ENCODE results near the gene LYPLA2. TPM values are rescaled to one million over a fixed set of nuclear protein-coding genes. Genes with fewer than 3 reads are reported as not detected.
"Not testable (repeated sequence)": the region's sequence is repeated elsewhere in the genome, so short reads cannot be mapped to it uniquely, and the experiment has no call there.

LYPLA2 gene
- total RNA-seq, 1 donor from 2014 or later: 32.1 TPM

- DNase-seq (ENCODE audit: missing footprints) (no peak), ATAC-seq (no peak)
- intact Hi-C loops (cut with DNase I): no loop called here
Observed at GRCh38 chr1:23774174-23774880, 16.6 kb upstream of the LYPLA2 start.

GRCh38 chr1:23776217-23776616, 14.7 kb upstream of the LYPLA2 start:
- intact Hi-C loops (cut with DNase I): no loop called here
- ATAC-seq (no peak), DNase-seq (ENCODE audit: missing footprints) (no peak)

- intact Hi-C loops (cut with DNase I): loop anchor here (1.0 kb wide), 1 partner anchor 142 kb away; no protein-coding TSS in a partner anchor
- ATAC-seq (peak; percentile 87), DNase-seq (ENCODE audit: missing footprints) (peak; percentile 92)
Observed at GRCh38 chr1:23777979-23778814, 12.7 kb upstream of the LYPLA2 start, which contains the start of gene PITHD1. Gene PITHD1 (plus strand): TSS chr1:23778418. CDS start chr1:23778516, 98 bp downstream.

DNA sequence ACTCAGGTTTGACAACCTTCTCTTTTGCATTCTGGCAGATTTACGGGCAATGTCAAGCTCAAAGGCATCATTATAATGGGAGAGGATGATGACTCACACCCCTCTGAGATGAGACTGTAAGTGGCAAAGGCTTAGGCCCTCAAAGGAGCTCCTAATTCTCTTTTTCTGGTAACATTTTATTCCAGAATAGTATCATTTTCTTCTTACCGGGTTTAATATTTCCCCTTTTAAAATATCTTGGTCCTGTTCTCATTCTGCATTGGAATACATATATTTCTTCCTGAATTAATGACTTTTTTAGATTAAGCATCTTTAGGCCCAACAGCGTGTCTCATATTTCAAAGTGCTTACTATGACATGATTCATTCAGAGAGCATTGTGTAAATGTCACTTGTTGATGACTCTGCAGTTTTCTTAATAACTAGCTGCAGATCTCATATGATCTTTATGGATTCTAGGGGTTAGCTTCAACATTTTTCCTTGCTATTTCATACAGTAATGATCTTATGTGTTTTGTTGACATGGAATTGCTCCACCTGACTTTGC, 11.0 kb upstream of the LYPLA2 start:
- intact Hi-C loops (cut with DNase I): no loop called here
- no peak for DNase-seq (ENCODE audit: missing footprints)

GRCh38 chr1:23783141-23783540, 7.8 kb upstream of the LYPLA2 start:
- intact Hi-C loops (cut with DNase I); ATAC-seq: not testable (repeated sequence)

More for the DNA sequence above, 11.0 kb upstream of the LYPLA2 start:
- ATAC-seq: no peak

GRCh38 chr1:23784846-23785245, 6.1 kb upstream of the LYPLA2 start:
- intact Hi-C loops (cut with DNase I): no loop called here
- DNase-seq (ENCODE audit: missing footprints): no peak
- ATAC-seq: no peak

More at GRCh38 chr1:23783141-23783540, 7.8 kb upstream of the LYPLA2 start:
- DNase-seq (ENCODE audit: missing footprints): not testable (repeated sequence)

DNA sequence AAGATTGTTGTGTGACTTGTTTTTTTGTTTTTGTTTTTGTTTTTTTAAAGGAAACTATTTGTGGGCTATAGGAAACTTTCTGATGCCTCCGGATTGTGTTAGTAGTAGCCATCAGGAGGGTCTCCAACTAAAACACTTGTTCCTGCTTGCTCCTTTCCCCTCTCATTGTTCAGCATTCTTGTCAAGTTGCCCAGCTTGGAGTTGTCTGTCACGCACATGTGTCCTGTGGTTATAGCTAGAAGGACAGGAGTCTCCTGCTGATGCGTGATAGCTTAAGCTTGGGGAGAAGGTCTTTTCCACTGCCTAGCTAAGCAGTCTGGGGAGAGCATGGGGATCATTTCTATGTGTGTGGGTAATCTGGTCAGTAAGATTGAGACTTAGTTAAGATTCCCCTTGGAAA, 3.2 kb upstream of the LYPLA2 start:
- intact Hi-C loops (cut with DNase I): no loop called here
- ATAC-seq (no peak), DNase-seq (ENCODE audit: missing footprints) (no peak)

DNA sequence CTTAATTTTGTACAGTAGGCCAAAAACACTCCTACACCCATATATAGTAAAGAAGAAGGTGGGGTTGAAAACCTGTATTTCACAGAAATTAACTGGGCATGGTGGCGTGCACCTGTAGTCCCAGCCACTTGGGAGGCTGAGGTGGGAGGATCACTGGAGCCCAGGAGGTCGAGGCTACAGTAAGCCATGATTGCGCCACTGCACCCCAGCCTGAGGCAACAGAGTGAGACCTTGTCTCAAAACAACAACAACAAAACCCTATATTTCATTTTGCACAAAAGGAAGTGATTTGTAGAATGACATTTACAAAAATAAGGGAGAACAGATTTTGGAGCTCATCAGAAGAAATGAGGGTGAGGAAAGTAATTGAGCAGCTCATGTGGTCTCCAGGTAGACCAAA, 2.2 kb upstream of the LYPLA2 start:
- intact Hi-C loops (cut with DNase I): no loop called here
- DNase-seq (ENCODE audit: missing footprints) (no peak), ATAC-seq (no peak)

DNA sequence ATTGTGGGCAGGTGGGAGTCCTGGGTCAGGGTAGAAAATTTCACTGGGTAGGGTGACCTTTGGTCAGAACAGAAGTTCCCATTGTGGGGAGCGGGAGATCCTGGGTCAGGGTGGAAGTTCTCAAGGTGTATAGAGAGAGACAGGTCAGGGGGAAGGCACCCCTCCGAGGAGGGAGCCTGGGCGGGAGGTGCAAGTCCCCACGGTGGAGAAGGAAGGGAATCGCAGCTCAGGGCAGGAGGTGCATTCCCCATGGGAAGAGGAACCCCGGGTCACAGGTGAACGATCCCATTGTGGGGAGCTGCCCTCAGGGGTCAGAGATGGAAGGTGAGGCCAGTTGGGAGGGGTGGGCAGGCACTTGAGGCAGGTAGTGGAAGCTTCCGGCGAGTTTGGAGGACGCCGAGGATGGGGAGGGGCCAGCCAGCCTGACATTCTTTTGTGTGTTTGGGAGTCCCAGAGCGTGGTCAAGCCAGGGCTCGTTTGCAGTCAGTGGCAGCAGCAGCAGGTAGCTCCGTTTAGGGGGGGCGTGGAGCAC, 637 bp downstream of the LYPLA2 start:
- intact Hi-C loops (cut with DNase I): no loop called here
- DNase-seq (ENCODE audit: missing footprints): no peak
- ATAC-seq: no peak

DNA sequence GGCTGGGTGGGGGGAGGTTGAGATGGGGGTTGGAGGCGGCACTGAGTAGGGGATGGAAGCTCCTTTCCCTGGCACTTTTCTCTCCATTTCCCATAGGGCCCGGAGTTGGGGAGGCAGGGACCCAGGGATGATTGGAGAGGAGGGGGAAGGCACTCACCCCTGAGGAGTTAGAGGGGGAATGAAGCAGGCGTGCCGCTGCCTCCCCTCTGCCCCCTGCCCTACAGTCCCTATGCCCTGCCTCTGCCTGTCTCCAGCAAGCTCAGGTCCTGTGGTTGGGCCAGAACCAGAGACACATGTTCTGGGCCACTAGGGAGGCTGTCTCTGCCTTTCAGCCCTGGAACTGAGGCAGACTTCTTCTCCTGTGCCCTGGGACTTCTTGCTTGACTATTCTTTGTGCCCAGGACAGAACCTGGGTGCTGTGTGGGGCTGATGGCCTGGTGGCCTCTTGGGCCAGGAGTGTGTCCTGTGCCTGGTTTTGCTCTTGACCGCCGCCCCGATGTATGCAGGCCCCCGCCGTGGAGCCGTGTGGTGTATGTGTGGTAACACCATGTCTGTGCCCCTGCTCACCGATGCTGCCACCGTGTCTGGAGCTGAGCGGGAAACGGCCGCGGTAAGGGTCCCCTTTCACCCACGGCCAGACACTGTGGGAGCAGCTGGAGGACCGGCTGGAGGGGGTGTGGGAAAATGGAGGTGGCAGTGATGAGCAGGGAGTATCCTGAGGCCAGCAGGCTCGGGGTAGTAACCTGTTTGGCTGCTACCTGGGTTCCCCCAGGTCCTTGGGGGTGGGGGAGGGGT, 1.4 kb downstream of the LYPLA2 start:
- DNase-seq (ENCODE audit: missing footprints) (peak; percentile 71), ATAC-seq (no peak)
- intact Hi-C loops (cut with DNase I): no loop called here

DNA sequence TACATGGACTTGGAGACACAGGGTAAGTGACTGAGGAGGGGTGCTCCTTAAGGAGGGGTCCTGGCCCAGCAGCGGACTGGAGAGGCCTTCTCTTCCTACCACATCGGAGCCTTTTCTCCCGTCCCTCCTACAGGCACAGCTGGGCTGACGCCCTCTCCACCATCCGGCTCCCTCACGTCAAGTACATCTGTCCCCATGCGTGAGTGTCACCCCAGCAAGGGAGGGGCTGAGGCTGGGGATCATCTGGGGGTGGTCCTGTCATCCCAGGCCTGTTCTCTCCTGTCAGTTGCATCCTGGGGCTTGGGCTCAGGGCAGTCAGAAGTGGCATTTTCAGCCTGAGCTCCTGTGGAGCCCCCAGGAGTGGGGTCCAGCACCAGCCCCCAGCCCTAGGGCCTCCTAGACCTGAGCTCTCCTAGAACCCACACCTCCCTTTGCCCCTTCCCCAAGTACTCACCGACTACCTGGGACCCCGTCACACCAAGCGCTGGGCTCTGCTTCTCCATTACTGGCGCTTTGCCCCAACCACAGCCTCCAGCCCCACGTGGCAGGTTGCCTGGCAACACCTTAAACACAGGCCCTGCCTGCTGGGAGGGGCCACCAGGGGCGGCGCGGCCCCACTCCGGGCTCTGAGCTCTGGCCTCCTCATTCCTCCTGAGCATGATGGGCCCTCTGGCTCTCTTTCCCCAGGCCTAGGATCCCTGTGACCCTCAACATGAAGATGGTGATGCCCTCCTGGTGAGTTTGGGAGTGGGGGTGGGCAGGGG, 2.3 kb downstream of the LYPLA2 start:
- DNase-seq (ENCODE audit: missing footprints): peak; percentile 64
- ATAC-seq: peak; percentile 20
- intact Hi-C loops (cut with DNase I): no loop called here

DNA sequence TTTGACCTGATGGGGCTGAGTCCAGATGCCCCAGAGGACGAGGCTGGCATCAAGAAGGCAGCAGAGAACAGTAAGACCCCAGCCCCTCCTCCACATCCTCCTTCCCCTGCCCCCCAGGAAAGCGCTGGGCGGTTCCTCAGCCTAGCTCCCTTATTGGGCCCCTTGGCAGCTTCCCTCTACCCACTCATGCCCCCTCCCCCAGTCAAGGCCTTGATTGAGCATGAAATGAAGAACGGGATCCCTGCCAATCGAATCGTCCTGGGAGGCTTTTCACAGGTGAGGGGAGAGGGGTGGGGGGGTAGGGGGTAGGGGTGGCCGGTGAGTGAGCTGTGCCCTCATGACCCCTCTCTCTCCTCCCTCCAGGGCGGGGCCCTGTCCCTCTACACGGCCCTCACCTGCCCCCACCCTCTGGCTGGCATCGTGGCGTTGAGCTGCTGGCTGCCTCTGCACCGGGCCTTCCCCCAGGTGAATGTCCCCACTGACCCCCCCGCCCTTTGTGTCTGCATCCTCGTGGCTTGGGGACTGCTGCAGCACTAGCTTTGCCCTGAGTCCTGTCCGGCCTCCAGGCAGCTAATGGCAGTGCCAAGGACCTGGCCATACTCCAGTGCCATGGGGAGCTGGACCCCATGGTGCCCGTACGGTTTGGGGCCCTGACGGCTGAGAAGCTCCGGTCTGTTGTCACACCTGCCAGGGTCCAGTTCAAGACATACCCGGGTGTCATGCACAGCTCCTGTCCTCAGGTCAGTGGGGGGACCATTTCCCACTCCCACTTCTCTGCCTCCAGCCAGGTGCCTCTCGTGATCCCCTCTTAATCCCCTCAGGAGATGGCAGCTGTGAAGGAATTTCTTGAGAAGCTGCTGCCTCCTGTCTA, 3.2 kb downstream of the LYPLA2 start:
- intact Hi-C loops (cut with DNase I): no loop called here
- ATAC-seq: no peak

GRCh38 chr1:23794732-23795182, 3.8 kb downstream of the LYPLA2 start:
- DNase-seq (ENCODE audit: missing footprints); intact Hi-C loops (cut with DNase I); ATAC-seq: not testable (repeated sequence)

More for the DNA sequence above, 3.2 kb downstream of the LYPLA2 start:
- no peak for DNase-seq (ENCODE audit: missing footprints)

DNA sequence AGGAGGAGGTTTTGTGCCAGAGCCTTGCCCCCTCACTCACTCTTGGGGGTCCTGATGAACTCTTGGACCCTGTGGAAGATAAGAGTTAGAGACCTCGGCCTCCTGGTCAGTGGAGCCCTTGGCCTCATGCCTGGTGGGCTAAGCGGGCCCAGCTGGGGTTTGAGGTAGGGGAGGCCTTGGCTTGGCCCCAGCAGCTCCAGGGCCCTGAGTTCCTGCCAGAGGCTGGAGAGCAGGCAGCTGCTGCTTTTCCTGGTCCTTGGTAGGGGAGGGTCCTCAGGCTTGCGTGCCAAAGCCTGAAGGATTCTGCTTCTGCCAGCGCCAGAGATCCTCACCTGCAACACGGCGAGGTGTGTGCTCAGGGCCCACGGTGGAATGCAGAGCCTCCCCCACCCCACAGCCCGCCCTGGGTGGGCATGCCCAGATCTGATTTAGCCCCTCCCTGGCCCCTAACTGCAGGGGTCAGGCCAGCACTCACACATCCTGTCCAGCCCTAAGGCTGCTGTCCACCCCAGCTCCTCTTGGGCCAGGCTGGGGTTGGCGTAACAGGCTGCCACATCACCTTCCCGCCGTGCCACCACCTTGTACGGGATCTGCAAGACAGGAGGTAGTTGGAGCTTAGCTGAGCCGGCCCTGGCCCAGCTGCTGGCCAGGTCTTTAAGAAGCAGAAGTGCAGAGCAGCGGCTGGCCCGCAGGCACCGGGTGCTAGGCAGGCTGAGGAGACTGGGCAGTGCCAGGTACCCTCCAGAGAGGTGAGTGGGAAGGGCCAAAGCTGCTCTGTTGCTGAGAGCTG, 4.9 kb downstream of the LYPLA2 start:
- ATAC-seq (no peak), DNase-seq (ENCODE audit: missing footprints) (no peak)
- intact Hi-C loops (cut with DNase I): no loop called here

DNA sequence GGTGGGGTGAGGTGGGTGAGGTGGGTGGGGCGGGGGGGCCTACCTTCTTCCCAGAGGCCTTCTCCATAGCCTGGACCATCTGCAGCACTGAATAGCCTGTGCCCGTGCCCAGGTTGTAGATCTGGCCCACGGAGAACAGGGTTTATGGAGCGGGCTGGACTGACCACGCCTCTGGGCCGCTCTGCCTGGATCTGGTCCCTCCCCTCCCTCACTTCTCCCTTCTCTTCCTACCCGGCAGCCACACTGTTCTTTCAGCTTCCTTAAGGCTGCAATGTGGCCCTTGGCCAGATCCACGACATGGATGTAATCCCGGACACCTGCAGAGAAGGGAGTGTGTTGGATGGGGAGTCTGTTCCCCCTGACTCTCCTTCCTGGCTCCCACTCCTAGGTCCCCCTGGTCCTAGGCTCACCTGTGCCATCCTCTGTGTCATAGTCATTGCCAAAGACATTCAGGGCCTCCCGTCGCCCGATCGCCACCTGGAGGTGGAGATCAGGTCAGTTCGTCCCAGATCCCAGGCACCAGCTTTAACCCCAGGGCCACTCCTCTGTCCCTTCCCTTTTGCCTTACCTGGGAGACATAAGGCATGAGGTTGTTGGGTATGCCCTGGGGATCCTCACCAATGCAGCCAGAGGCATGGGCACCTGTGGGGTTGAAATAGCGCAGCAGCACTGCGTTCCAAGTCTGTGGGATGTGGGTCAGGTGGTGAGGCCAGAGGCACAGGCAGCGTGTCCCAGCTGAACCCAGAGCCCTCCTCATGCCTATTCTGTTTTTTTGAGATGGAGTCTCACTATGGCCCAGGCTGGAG, 5.7 kb downstream of the LYPLA2 start:
- ATAC-seq: no peak

More for the DNA sequence above, 5.7 kb downstream of the LYPLA2 start:
- DNase-seq (ENCODE audit: missing footprints): no peak
- intact Hi-C loops (cut with DNase I): no loop called here

Data from Right ventricle myocardium inferior (tissue), 1 donor.